Pulmonary artery endothelial cell (primary cell): ENCODE measurements around the gene DNAH7. TPM values are rescaled to one million over a fixed set of nuclear protein-coding genes. Genes with fewer than 3 reads are reported as not detected.

ENCODE experiments used
- DNase-seq: peaks from one replicate; pipeline ENCODE4 v3.0.0-alpha.2; 2011; ENCODE audit warnings: low read depth, low spot score
- total RNA-seq: library from RNA; depleted of rRNA; stranded (reverse); fragments of >200 nt; gene quantifications from 2 replicates; pipeline ENCODE4 v1.2.3, GENCODE V29; 2014

The DNAH7 gene
- total RNA-seq, 1 donor from 2014 or later: 0.20 TPM

- no peak for DNase-seq
Observed at GRCh38 chr2:195815083-195815482, 253.6 kb downstream of the DNAH7 start.

DNA sequence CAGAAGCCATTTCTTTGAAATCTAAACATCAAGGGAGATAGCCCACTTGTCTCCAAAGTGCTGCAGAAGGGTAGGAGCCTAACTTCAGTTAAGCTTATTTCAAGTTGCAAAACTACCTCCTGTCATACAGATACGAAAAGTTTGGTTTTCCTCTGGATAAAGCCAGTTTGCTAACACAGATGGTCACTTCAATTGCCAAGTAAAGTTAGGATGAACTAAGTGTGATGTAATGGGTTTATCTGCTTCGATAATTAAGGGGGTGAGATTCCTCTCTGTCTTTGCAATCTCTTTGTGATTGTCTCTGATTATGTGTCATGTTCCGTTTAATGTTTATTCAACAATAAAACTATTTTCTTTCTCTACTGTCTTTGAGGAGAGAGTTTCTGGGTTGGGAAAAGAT lies 255.2 kb downstream of the DNAH7 start:
- no peak for DNase-seq

DNA sequence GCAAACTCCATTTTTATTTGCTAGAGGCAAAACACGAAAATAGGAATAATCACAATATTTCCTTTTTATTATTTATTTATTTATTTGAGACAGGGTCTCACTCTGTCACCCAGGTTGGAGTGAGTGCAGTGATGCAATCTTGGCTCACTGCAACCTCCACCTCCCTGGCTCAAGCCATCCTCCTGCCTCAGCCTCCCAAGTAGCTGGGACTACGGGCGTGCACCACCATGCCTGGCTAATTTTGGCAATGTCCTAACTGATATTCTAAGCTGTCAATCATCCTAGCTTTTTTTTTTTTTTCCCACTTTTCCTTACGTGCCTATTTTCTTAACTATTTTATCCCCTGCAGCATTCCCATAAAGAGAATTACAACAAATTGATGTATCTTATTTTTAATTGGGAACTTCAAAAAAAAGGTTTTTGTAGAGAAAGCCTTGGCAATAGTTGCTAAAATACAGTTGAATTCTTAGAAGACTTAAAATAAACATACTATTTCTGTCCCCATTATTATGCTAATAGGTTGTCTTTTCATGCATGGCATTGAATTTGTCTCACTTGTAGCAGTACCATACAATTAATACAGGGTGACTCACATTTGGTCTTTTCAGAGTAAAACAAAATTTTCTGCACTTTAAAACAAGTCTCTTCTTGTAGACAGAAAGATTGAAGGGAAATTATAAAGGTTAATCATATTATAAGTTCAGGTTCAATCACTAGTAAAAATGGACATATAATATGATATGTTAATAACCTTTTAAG lies 258.1 kb downstream of the DNAH7 start:
- no peak for DNase-seq

GRCh38 chr2:195808189-195808588 lies 260.4 kb downstream of the DNAH7 start:
- DNase-seq: no peak

- no peak for DNase-seq
Observed at GRCh38 chr2:195805283-195805976, 263.2 kb downstream of the DNAH7 start.

DNA sequence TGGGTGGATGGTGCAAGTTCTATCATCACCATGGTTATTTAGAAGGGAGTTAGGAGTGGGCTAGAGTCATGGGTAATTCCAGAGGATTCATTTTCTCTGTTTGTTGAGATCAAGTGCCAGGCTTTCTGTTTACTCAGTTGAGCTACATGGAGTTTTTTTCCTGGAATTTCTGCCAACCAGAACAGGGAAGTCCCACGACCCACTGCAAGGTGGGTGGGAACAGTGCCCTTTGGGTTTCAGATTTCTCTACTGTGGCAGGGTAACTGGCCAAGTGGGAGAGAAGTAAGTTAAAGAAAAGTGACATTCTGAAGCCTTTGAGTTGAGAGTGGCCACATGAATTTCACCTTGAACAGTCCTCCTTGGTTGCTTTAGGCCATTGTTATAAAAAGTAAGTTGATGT lies 272.8 kb downstream of the DNAH7 start:
- DNase-seq: no peak

DNA sequence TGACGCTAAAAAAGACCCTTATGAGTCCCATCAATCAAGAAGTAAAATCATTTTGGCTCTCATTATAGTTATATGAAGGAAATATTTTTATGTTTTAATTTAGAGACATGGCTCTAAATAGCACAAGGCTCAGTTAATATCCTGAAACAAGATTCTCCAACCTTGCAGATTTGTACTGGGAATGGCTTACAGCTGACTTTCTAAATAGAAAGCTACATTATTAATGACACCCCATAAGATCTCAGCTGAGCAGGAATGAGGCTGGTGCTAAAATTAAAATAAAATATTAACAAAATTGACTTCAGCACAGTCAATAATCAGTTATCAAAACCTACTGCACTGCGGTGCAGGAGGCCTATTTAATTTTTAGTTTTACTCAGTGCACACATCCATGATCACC lies 274.8 kb downstream of the DNAH7 start:
- no peak for DNase-seq

DNA sequence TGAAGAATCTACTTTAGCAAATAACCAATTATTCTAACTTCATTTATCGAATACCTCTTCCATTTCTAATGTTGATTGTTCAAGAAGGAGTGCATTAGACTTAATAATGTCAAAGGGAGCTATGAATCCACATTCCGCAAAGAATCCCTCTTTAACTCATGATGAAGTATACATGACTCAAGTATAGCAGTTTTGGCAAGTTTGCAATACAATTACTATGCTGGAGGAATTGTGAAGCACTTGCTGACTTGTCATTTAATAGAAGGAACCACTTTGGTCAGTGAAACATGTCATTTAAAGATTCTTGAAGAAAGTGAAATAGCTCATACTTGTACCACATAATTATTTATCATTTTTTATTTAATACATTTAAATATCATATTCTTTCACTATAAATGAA lies 286.5 kb downstream of the DNAH7 start:
- DNase-seq: no peak

DNA sequence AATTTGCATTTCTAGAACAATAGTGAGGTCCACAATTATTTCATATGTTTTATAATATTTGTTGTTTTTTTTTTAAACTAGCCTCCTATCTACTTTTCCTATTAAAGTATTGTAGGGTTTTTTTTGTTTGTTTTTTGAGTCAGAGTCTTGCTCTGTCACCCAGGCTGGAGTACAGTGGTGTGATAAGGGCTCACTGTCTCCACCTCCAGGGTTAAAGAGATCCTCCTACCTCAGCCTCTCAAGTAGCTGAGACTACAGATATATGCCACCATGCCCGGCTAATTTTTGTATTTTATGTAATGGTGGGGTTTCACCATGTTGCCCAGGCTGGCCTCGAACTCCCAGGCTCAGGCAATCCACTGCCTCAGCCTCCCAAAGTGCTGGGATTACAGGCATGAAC lies 289.1 kb downstream of the DNAH7 start:
- DNase-seq: no peak

DNA sequence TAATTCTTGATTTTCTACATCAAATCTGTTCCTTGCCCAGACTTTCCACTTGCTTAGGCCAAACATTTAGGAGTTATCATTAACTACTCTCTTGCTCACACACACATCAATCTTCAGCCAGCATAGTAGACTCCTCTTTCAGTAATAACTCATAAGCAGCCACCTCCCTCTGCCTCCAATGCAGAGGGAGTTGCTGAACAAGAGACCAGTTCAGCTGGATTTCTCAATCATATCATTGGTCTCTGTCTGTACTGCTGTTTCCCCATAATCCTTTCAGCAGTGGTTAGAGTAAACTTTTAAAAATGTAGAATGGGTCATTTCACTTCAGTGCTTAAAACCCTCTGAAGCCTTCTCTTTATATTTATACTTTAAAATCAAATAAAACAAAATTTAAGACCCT lies 298.7 kb downstream of the DNAH7 start:
- DNase-seq: no peak

GRCh38 chr2:195768431-195768830 lies 300.2 kb downstream of the DNAH7 start:
- no peak for DNase-seq

DNA sequence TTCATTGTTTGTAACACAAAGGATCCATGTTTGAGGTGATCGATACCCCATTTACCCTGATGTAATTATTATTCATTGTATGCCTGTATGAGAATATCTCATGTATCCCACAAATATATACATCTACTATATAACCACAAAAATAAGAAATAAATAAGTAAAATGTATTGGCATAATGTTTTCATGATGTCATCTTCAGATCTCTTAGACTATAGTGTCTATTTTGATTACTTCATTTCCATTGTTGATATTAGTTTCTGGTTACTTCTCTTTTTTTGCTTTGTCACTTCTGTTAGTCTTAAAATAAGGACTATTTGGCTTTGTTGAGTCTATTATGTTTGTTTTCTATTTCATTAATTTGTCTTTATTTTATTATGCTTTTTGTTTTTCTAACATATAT lies 301.9 kb downstream of the DNAH7 start:
- DNase-seq: no peak

DNA sequence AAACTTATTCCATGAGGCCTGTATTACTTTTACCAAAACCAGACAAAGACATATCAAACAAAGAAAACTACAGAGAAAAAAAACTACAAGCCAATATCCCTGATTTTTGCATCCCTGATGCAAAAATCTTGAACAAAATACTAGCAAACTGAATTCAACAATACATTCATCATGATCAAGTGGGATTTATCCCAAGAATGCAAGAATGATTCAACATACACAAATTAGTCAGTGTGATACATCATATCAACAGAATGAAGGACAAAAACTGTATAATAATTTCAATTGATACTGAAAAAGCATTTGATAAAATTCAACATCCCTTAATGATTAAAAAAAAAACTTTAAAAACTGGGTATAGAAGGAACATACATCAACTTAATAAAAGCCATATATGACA lies 304.8 kb downstream of the DNAH7 start:
- no peak for DNase-seq

DNA sequence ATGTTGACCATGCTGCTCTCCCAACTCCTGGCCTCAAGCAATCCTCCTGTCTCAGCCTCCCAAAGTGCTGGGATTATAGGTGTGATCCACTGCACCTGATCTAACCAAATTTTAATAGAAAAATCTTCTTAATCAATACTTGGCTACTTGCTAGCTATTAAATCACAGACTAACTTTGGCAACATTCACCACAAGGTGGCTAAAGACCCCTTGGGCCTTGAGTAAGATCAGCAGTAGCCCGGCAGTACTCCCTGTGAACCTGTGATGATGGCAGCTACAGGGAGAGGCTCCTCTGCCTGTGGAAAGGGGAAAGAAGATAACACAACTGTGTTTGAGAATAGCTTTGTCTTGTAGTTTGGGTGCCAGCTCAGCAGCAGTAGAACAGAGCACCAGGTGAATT lies 308.8 kb downstream of the DNAH7 start:
- no peak for DNase-seq

DNA sequence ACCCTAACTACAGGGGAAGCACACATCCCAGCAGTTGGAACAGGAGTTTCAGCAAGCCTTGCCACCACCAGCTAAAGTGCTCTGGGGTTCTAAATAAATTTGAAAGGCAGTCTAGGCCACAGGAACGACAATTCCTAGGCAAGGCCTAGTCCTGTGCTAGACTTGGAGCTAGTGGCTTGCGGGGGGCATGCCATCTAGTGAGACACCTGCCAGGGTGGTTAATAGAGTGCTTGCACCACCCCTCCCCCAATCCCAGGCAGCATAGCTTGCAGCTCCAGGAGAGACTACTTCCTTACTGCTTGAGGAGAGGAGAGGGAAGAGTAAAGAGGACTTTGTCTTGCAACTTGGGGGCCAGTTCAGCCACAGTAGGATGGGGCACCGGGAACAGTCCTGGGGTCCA lies 309.8 kb downstream of the DNAH7 start:
- no peak for DNase-seq

DNA sequence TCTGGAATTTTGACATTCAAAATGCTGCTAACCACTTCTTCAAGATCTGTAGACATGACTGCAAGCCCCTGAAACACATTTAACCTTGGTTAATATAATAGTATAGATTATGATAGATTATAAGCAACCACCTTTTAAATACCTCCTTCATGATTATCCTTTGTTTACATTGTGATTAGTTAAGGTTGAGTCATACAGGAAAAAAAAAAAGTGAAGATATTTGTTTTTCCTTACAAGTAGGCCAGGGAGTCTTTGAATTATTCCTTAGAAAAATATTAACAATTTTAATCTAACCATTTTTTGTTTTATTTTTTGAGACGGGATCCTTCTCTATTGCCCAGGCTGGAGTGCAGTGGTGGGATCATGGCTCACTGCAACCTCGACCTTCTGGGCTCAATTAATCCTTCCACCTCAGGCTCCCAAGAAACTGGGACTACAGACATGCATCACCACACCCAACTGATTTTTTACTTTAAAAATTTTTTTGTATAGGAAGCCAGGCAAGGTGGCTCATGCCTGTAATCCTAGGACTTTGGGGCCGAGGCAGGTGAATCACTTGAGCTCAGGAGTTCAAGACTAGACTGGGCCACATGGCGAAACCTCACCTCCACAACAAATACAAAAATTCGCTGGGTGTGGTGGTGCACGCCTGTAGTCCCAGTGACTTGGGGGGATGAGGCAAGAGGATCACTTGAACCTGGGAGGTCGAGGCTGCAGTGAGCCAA lies 312.3 kb downstream of the DNAH7 start:
- no peak for DNase-seq

DNA sequence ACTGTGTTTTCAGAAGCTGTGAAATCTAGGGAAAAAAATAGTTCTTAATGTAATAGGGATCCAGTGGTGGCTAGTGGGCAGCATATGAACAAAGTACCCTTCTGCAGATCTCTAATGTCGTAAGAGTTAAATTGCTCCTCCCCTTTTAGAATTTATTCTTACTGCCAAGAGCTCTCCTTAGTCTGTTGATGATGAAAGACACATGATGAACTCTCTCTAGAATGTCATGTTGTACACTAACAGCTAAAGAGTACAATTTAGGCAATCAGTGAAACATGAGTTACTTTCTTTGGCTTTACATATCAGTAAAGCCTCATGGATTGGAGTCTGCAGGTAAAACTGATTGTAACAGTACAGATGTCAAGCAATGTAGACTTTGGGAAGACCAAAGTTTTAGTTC lies 327.4 kb downstream of the DNAH7 start:
- DNase-seq: no peak

- DNase-seq: no peak
Observed at GRCh38 chr2:195737511-195738325, 330.9 kb downstream of the DNAH7 start.

DNA sequence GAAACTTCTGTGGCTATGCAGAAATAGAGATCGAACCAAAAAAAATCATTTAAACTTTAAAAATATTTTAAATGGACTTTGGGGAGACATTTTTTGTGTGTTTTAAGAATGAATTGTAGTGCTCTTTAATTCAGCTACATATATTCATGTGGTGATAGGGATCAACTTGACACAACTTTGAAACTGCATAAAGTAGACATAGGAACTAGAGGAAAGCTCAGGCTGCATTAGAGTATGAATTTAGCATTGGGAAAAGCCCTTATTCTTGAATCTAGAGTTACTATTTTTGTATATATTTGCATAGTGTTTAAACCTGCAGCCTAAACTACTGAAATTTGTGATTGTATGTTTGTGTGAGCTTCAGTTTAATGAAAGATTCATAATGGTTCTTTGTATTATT lies 333.3 kb downstream of the DNAH7 start:
- no peak for DNase-seq

GRCh38 chr2:195734931-195735330 lies 333.7 kb downstream of the DNAH7 start:
- DNase-seq: no peak

DNA sequence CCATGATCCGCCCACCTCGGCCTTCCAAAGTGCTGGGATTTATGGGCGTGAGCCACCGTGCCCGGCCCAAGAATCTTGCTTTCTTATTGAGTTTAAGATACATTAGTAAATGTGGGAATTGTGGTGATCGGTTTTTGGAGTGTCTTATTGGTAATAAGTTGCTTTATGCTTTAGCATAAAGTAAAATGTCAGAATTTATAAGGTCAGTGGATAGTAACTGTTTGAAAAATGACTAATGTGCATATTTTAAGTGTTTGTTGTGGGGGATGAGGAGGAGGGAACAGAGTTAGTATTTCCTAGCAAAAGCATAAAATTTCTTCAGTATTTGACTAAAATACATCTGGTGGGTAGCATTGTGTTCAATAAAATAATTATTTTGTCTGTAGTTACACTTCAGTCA lies 334.2 kb downstream of the DNAH7 start:
- DNase-seq: no peak

DNA sequence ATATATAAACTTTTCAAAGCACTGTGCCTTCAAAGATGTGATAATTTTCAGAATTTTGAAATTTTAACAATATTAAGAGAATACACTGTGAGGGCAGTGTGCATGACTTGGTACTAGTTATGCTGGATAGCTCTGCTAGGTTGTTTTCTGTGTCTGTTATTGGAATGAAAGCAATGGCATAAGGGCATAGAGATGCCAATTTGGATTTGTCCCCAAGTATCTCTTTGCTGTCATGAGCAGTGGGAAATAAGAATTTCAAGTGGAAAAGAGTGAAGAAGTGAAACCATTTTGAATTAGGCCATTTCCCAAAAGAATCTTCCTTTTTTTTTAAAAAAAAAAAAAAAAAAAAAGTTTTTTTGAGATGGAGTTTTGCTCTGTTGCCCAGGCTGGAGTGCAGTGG lies 334.8 kb downstream of the DNAH7 start:
- DNase-seq: no peak
